Brain pericyte (primary cell): ENCODE measurements around the gene TTYH2.
"Not testable (repeated sequence)": the region's sequence is repeated elsewhere in the genome, so short reads cannot be mapped to it uniquely, and the experiment has no call there.

Source experiments
- DNase-seq: peaks from one replicate; pipeline ENCODE4 v3.0.0-alpha.2; 2012; ENCODE audit warnings: low read depth, low spot score

TTYH2 gene

GRCh38 chr17:74212913-74213791 is at the start of gene TTYH2:
TSS of gene TTYH2 (plus strand) at chr17:74213571. CDS start at chr17:74213588, 17 bp downstream.
- DNase-seq, result no peak

- DNase-seq, result no peak
Measured at GRCh38 chr17:74163836-74164235, 49.5 kb upstream of the TTYH2 start.

- no peak for DNase-seq
Measured at GRCh38 chr17:74164446-74165045, 48.8 kb upstream of the TTYH2 start.

- DNase-seq, result no peak
Measured at GRCh38 chr17:74165797-74166365, 47.5 kb upstream of the TTYH2 start.

- DNase-seq, result no peak
Measured at GRCh38 chr17:74170924-74171323, 42.4 kb upstream of the TTYH2 start.

- DNase-seq, result no peak
Measured at GRCh38 chr17:74172700-74173099, 40.7 kb upstream of the TTYH2 start.

- no peak for DNase-seq
Measured at GRCh38 chr17:74176546-74177001, 36.8 kb upstream of the TTYH2 start.

GRCh38 chr17:74177018-74177450 is 36.3 kb upstream of the TTYH2 start:
- no peak for DNase-seq

- no peak for DNase-seq
Measured at GRCh38 chr17:74179576-74179975, 33.8 kb upstream of the TTYH2 start.

- DNase-seq, result no peak
Measured at GRCh38 chr17:74180336-74180735, 33.0 kb upstream of the TTYH2 start.

- DNase-seq, result no peak
Measured at GRCh38 chr17:74181341-74181740, 32.0 kb upstream of the TTYH2 start.

- DNase-seq, result no peak
Measured at GRCh38 chr17:74182041-74182723, 31.2 kb upstream of the TTYH2 start.

- no peak for DNase-seq
Measured at GRCh38 chr17:74183411-74183810, 30.0 kb upstream of the TTYH2 start.

GRCh38 chr17:74185571-74186185 is 27.7 kb upstream of the TTYH2 start:
- DNase-seq, result no peak

- no peak for DNase-seq
Measured at GRCh38 chr17:74186498-74186897, 26.9 kb upstream of the TTYH2 start.

GRCh38 chr17:74187761-74188160 is 25.6 kb upstream of the TTYH2 start:
- no peak for DNase-seq

- not testable (repeated sequence) for DNase-seq
Measured at GRCh38 chr17:74188687-74189086, 24.7 kb upstream of the TTYH2 start.

GRCh38 chr17:74190154-74190553 is 23.2 kb upstream of the TTYH2 start:
- no peak for DNase-seq

GRCh38 chr17:74190807-74191406 is 22.5 kb upstream of the TTYH2 start:
- DNase-seq, result no peak

- DNase-seq, result no peak
Measured at GRCh38 chr17:74192950-74193781, 20.2 kb upstream of the TTYH2 start.
